RWPE2 (cell line): ENCODE results near the gene CD40.

Experiments
- ATAC-seq: fragments of 200-7000 bp; cut with Tn5 transposase; 3 replicates; pipeline ENCODE4 v1.9.1; 2021; ENCODE audit warnings: low read depth
- DNase-seq: peaks from one replicate; pipeline ENCODE4 v3.0.0-alpha.2; 2020; ENCODE audit warnings: low spot score
- H3K27ac ChIP-seq: fragments of 450-650 bp; 2 replicates; pipeline ENCODE4 v1.5.1; 2017; ENCODE audit warnings: mild to moderate bottlenecking; ENCODE audit not compliant: poor library complexity, severe bottlenecking
- H3K27me3 ChIP-seq: fragments of 250-450 bp; sonication (Bioruptor Pico); 2 replicates; pipeline ENCODE4 v1.5.1; 2021; ENCODE audit warnings: mild to moderate bottlenecking, moderate library complexity; ENCODE audit not compliant: insufficient read depth, poor library complexity, severe bottlenecking
- H3K36me3 ChIP-seq: fragments of 250-450 bp; sonication (Bioruptor Pico); 2 replicates; pipeline ENCODE4 v1.5.1; 2020; ENCODE audit warnings: low read depth, mild to moderate bottlenecking, moderate library complexity
- H3K4me1 ChIP-seq: fragments of 250-450 bp; sonication (Bioruptor Pico); 2 replicates; pipeline ENCODE4 v1.5.1; 2021; ENCODE audit warnings: mild to moderate bottlenecking, moderate library complexity; ENCODE audit not compliant: insufficient read depth, poor library complexity, severe bottlenecking
- H3K4me3 ChIP-seq: fragments of 250-450 bp; sonication (Bioruptor Pico); 2 replicates; pipeline ENCODE4 v1.5.1; 2021; ENCODE audit warnings: mild to moderate bottlenecking, moderate library complexity; ENCODE audit not compliant: severe bottlenecking
- H3K9me3 ChIP-seq: fragments of 250-450 bp; sonication (Bioruptor Pico); 2 replicates; pipeline ENCODE4 v1.5.1; 2021; ENCODE audit warnings: mild to moderate bottlenecking, moderate library complexity; ENCODE audit not compliant: severe bottlenecking
- CTCF ChIP-seq: fragments of 450-650 bp; IDR thresholded peaks from one replicate; pipeline ENCODE4 v1.5.1; 2017; ENCODE audit warnings: mild to moderate bottlenecking, moderate library complexity; ENCODE audit not compliant: poor library complexity, severe bottlenecking

CD40 gene

DNA sequence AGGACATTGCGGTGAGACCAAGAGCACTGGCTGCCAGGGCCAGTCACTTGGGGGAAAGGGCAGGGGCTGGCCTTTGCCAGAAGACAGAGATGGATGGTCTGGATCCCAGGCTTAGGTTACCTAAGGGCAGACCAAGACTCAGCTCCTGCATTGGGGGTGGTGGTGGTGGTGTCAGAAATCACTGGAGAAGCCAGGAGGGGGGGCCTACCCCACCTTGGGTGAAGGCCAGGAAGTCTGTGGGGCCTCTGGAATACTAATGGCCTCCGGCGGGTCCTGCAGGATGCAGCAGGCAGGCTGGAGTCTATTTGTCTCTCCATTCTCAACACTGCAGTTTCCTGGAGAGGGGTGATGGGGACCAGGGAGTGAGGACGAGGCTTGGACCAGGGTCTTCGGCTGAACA lies 32.8 kb downstream of the CD40 start:
- H3K4me3 ChIP-seq = no peak overlapping the region
- no peaks in the 10 kb centered on the region for H3K9me3 ChIP-seq
- no peak overlapping the region for H3K27ac ChIP-seq
- no peak for TF ChIP-seq CTCF
- H3K4me1 ChIP-seq = no peaks in the 10 kb centered on the region
- no peaks in the 10 kb centered on the region for H3K27me3 ChIP-seq
- no peak for ATAC-seq
- DNase-seq = no peak
- H3K36me3 ChIP-seq = no peaks in the 10 kb centered on the region

GRCh38 chr20:46151936-46152335 lies 33.8 kb downstream of the CD40 start:
- H3K27me3 ChIP-seq = no peaks in the 10 kb centered on the region
- no peaks in the 10 kb centered on the region for H3K4me1 ChIP-seq
- no peak overlapping the region for H3K27ac ChIP-seq
- no peak for DNase-seq
- peak; percentile 83 for TF ChIP-seq CTCF
- H3K36me3 ChIP-seq = no peaks in the 10 kb centered on the region
- H3K9me3 ChIP-seq = no peaks in the 10 kb centered on the region
- H3K4me3 ChIP-seq = no peak overlapping the region
- ATAC-seq = peak; percentile 21; the same call in 1 of the 3 replicates

- Histone ChIP-seq H3K4me3 (no peak overlapping the region), H3K4me1 (no peaks in the 10 kb centered on the region), H3K9me3 (no peaks in the 10 kb centered on the region), H3K27me3 (no peaks in the 10 kb centered on the region), H3K27ac (no peak overlapping the region), H3K36me3 (no peaks in the 10 kb centered on the region)
- ATAC-seq (no peak), DNase-seq (no peak)
- no peak for TF ChIP-seq CTCF
Observed at GRCh38 chr20:46152824-46153586, 34.9 kb downstream of the CD40 start.

DNA sequence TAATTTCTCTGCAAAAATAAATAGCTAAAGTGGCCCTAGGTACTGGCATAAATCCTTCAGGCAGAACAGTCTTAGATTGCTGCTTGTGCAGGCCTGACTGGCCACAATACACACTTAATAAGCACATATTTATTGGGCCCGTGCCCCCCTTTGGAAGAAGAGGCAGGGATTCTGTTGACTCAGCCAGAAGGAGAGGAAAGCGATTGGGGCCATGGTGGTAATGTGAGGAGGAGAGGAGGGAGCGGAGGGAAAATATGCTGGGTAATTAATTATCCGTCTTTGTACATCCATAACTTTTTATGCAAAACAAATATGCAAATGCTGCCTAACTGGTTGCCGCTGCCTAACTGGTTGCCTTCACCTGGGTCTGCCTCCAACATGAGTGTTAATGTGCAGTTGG lies 36.2 kb downstream of the CD40 start:
- DNase-seq (no peak), ATAC-seq (no peak)
- H3K36me3 ChIP-seq = no peaks in the 10 kb centered on the region
- no peaks in the 10 kb centered on the region for H3K9me3 ChIP-seq
- no peak overlapping the region for H3K4me3 ChIP-seq
- H3K4me1 ChIP-seq = no peaks in the 10 kb centered on the region
- peaks cover 5% of the 10 kb centered on the region for H3K27me3 ChIP-seq
- H3K27ac ChIP-seq = no peak overlapping the region
- no peak for TF ChIP-seq CTCF

- ATAC-seq (no peak), DNase-seq (no peak)
- no peak overlapping the region for H3K27ac ChIP-seq
- no peaks in the 10 kb centered on the region for H3K4me1 ChIP-seq
- H3K27me3 ChIP-seq = peaks cover 8% of the 10 kb centered on the region
- H3K36me3 ChIP-seq = no peaks in the 10 kb centered on the region
- H3K4me3 ChIP-seq = no peak overlapping the region
- H3K9me3 ChIP-seq = no peaks in the 10 kb centered on the region
- no peak for TF ChIP-seq CTCF
Observed at GRCh38 chr20:46154796-46155195, 36.7 kb downstream of the CD40 start.
